Mesenchymal stem cell (in vitro differentiated cells and primary cell): ENCODE results near the gene COBL.

ENCODE experiments used
- DNase-seq: peaks from one replicate; pipeline ENCODE4 v3.0.0-alpha.2; 2013
- H2AFZ ChIP-seq: one replicate; pipeline ENCODE4 v1.6.1; 2013; ENCODE audit warnings: low read depth, mild to moderate bottlenecking, control low read depth, inconsistent platforms, low read length, moderate library complexity
- H2AK5ac ChIP-seq: 2 replicates; pipeline ENCODE4 v1.6.1; 2013; ENCODE audit warnings: low read length, moderate library complexity, mild to moderate bottlenecking, inconsistent platforms; ENCODE audit not compliant: severe bottlenecking
- H2BK120ac ChIP-seq: one replicate; pipeline ENCODE4 v1.6.1; 2013; ENCODE audit warnings: low read depth, mild to moderate bottlenecking, inconsistent platforms, low read length, moderate library complexity
- H2BK12ac ChIP-seq, 2 experiments: one replicate each; pipeline ENCODE4 v1.6.1; 2013; ENCODE audit warnings: inconsistent platforms in 2 of 2, low read length in 2 of 2, mild to moderate bottlenecking in 2 of 2, moderate library complexity in 2 of 2, control low read depth in 1 of 2
- H2BK15ac ChIP-seq: one replicate; pipeline ENCODE4 v1.6.1; 2013; ENCODE audit warnings: mild to moderate bottlenecking, low read depth, inconsistent platforms; ENCODE audit not compliant: poor library complexity, severe bottlenecking
- H2BK5ac ChIP-seq: 2 replicates; pipeline ENCODE4 v1.6.1; 2013; ENCODE audit warnings: low read depth, mild to moderate bottlenecking, low read length, control low read depth, inconsistent platforms; ENCODE audit not compliant: poor library complexity, severe bottlenecking
- H3K14ac ChIP-seq, 2 experiments: one replicate each; pipeline ENCODE4 v1.6.1; 2013; ENCODE audit warnings: inconsistent platforms in 2 of 2, low read length in 2 of 2, control low read depth in 1 of 2, mild to moderate bottlenecking in 1 of 2, moderate library complexity in 1 of 2
- H3K18ac ChIP-seq, 2 experiments: one replicate each; pipeline ENCODE4 v1.6.1; 2013; ENCODE audit warnings: inconsistent platforms in 2 of 2, low read length in 2 of 2, control low read depth in 1 of 2, low read depth in 1 of 2, mild to moderate bottlenecking in 1 of 2
- H3K23ac ChIP-seq, 2 experiments: one replicate each; pipeline ENCODE4 v1.6.1; 2013; ENCODE audit warnings: inconsistent platforms in 2 of 2, low read length in 2 of 2, mild to moderate bottlenecking in 2 of 2, moderate library complexity in 2 of 2, control low read depth in 1 of 2
- H3K27ac ChIP-seq: 2 replicates; pipeline ENCODE4 v1.5.1; 2013; ENCODE audit warnings: mild to moderate bottlenecking, moderate library complexity, low read length, control low read depth, inconsistent platforms; ENCODE audit not compliant: poor library complexity, severe bottlenecking
- H3K27me3 ChIP-seq, 2 experiments: 2 replicates each; pipeline versions ENCODE4 v1.6.1 to v1.7.0; 2013; ENCODE audit warnings: low read length in 2 of 2, mild to moderate bottlenecking in 2 of 2, moderate library complexity in 2 of 2, control low read depth in 1 of 2, inconsistent platforms in 1 of 2; ENCODE audit not compliant: control insufficient read depth in 1 of 2, insufficient read depth in 1 of 2
- H3K36me3 ChIP-seq, 2 experiments: 2 replicates each; pipeline versions ENCODE4 v1.6.1 to v1.7.0; 2013; ENCODE audit warnings: low read length in 2 of 2, control low read depth in 1 of 2, inconsistent platforms in 1 of 2, low read depth in 1 of 2, mild to moderate bottlenecking in 1 of 2; ENCODE audit not compliant: insufficient read depth in 2 of 2, control insufficient read depth in 1 of 2
- H3K4ac ChIP-seq, 2 experiments: one replicate each; pipeline ENCODE4 v1.6.1; 2013; ENCODE audit warnings: inconsistent platforms in 2 of 2, low read length in 2 of 2, mild to moderate bottlenecking in 2 of 2, moderate library complexity in 2 of 2, control low read depth in 1 of 2, low read depth in 1 of 2
- H3K4me1 ChIP-seq: 2 replicates; pipeline ENCODE4 v1.6.1; 2013; ENCODE audit warnings: low read depth, low read length, control low read depth; ENCODE audit not compliant: control insufficient read depth, insufficient read depth
- H3K4me2 ChIP-seq: 2 replicates; pipeline ENCODE4 v1.6.1; 2013; ENCODE audit warnings: low read length, mild to moderate bottlenecking, inconsistent platforms; ENCODE audit not compliant: poor library complexity, severe bottlenecking
- H3K4me3 ChIP-seq, 2 experiments: 2 replicates each; pipeline versions ENCODE4 v1.5.1 to v1.7.0; 2013; ENCODE audit warnings: low read length in 2 of 2, mild to moderate bottlenecking in 2 of 2, control low read depth in 1 of 2, low read depth in 1 of 2; ENCODE audit not compliant: insufficient read depth in 1 of 2
- H3K79me1 ChIP-seq: replicated peaks from 2 replicates; pipeline ENCODE4 v1.6.1; 2013; ENCODE audit warnings: mild to moderate bottlenecking, control low read depth, low read length, inconsistent platforms; ENCODE audit not compliant: poor library complexity, severe bottlenecking
- H3K9ac ChIP-seq: 2 replicates; pipeline ENCODE4 v1.7.0; 2013; ENCODE audit warnings: mild to moderate bottlenecking, low read length, moderate library complexity
- H3K9me3 ChIP-seq: 2 replicates; pipeline ENCODE4 v1.7.0; 2013; ENCODE audit warnings: mild to moderate bottlenecking, low read length; ENCODE audit not compliant: control insufficient read depth
- H4K8ac ChIP-seq: one replicate; pipeline ENCODE4 v1.6.1; 2013; ENCODE audit warnings: inconsistent platforms, mild to moderate bottlenecking, low read length, moderate library complexity
- H4K91ac ChIP-seq: one replicate; pipeline ENCODE4 v1.6.1; 2013; ENCODE audit warnings: mild to moderate bottlenecking, low read length, inconsistent platforms
- WGBS: methylation state at CpG from one replicate; pipeline ENCODE4 v1.1.7; 2013; ENCODE audit warnings: mixed read lengths; 5-methylcytosine and 5-hydroxymethylcytosine counted together

The COBL gene

GRCh38 chr7:51082096-51082840, 234.3 kb downstream of the COBL start:
- Histone ChIP-seq H3K14ac (no peak overlapping the region), H3K9ac (no peak overlapping the region), H2BK15ac (no peak overlapping the region)

GRCh38 chr7:51081270-51081890, 235.2 kb downstream of the COBL start:
- no peak for DNase-seq
- Histone ChIP-seq H3K9ac (no peak overlapping the region), H2AFZ (no peak overlapping the region), H3K27ac (no peak overlapping the region), H2BK12ac (no peak overlapping the region), H3K27me3 (peaks cover 0 to 22% of the 10 kb centered on the region in 2 experiments), H3K14ac (no peak overlapping the region), H4K8ac (no peak overlapping the region), H3K4ac (no peak overlapping the region), H3K23ac (no peak overlapping the region), H2BK15ac (no peak overlapping the region), H3K79me1 (no peaks in the 10 kb centered on the region), H3K4me3 (no peak overlapping the region), H3K4me2 (no peak overlapping the region), H2AK5ac (no peak overlapping the region), H3K36me3 (no peaks in the 10 kb centered on the region), H3K18ac (no peak overlapping the region), H2BK120ac (no peak overlapping the region), H3K9me3 (no peaks in the 10 kb centered on the region), H3K4me1 (no peaks in the 10 kb centered on the region), H4K91ac (no peak overlapping the region), H2BK5ac (no peak overlapping the region)
- 73% methylated on average over 11 of the region's 11 CpGs for WGBS

More at GRCh38 chr7:51082096-51082840, 234.3 kb downstream of the COBL start:
- no peaks in the 10 kb centered on the region for H3K9me3 ChIP-seq
- no peaks in the 10 kb centered on the region for H3K4me1 ChIP-seq
- no peak overlapping the region for H2BK12ac ChIP-seq
- no peak overlapping the region for H4K91ac ChIP-seq
- no peak overlapping the region for H3K23ac ChIP-seq
- no peak overlapping the region for H3K4ac ChIP-seq
- H2BK5ac ChIP-seq, result no peak overlapping the region
- no peak overlapping the region for H2AFZ ChIP-seq
- H3K36me3 ChIP-seq, result no peaks in the 10 kb centered on the region
- H2BK120ac ChIP-seq, result no peak overlapping the region
- no peak overlapping the region for H4K8ac ChIP-seq
- DNase-seq, result no peak
- no peak overlapping the region for H2AK5ac ChIP-seq
- H3K4me3 ChIP-seq, result no peak overlapping the region
- no peaks in the 10 kb centered on the region for H3K79me1 ChIP-seq
- H3K27ac ChIP-seq, result no peak overlapping the region
- H3K27me3 ChIP-seq, result peaks cover 0 to 22% of the 10 kb centered on the region in 2 experiments
- H3K18ac ChIP-seq, result no peak overlapping the region
- no peak overlapping the region for H3K4me2 ChIP-seq
- WGBS, result 88% methylated on average over 14 of the region's 19 CpGs

- Histone ChIP-seq H3K27me3 (peaks cover 0 to 22% of the 10 kb centered on the region in 2 experiments), H4K8ac (no peak overlapping the region), H2AFZ (no peak overlapping the region), H3K36me3 (no peaks in the 10 kb centered on the region), H3K4me3 (no peak overlapping the region), H2BK15ac (no peak overlapping the region), H2BK120ac (no peak overlapping the region), H2AK5ac (no peak overlapping the region), H2BK5ac (no peak overlapping the region), H3K4me2 (no peak overlapping the region), H3K14ac (no peak overlapping the region), H3K4ac (no peak overlapping the region), H3K9ac (no peak overlapping the region), H4K91ac (no peak overlapping the region), H3K4me1 (no peaks in the 10 kb centered on the region), H3K27ac (no peak overlapping the region), H3K9me3 (no peaks in the 10 kb centered on the region), H3K79me1 (no peaks in the 10 kb centered on the region), H3K18ac (no peak overlapping the region), H2BK12ac (no peak overlapping the region), H3K23ac (no peak overlapping the region)
- no peak for DNase-seq
- 42% methylated on average over 11 of the region's 12 CpGs for WGBS
These were observed 235.9 kb downstream of the COBL start for GRCh38 chr7:51080622-51081269.

GRCh38 chr7:51080216-51080615, 236.4 kb downstream of the COBL start:
- Histone ChIP-seq H3K18ac (no peak overlapping the region), H3K36me3 (no peaks in the 10 kb centered on the region), H3K4me1 (no peaks in the 10 kb centered on the region), H3K27me3 (peaks cover 0 to 22% of the 10 kb centered on the region in 2 experiments), H3K4ac (no peak overlapping the region), H2BK5ac (no peak overlapping the region), H3K27ac (no peak overlapping the region), H3K23ac (no peak overlapping the region), H3K9ac (no peak overlapping the region), H2AK5ac (no peak overlapping the region), H2BK15ac (no peak overlapping the region), H2AFZ (no peak overlapping the region), H3K9me3 (no peaks in the 10 kb centered on the region), H2BK120ac (no peak overlapping the region), H3K4me2 (no peak overlapping the region), H3K14ac (no peak overlapping the region), H3K4me3 (no peak overlapping the region), H4K8ac (no peak overlapping the region), H4K91ac (no peak overlapping the region), H3K79me1 (no peaks in the 10 kb centered on the region), H2BK12ac (no peak overlapping the region)
- no peak for DNase-seq
- 81% methylated on average over 5 of the region's 6 CpGs for WGBS
